GM21360 (cell line): ENCODE data around the gene IGF1.
"Not testable (repeated sequence)": the region's sequence is repeated elsewhere in the genome, so short reads cannot be mapped to it uniquely, and the experiment has no call there.

ENCODE experiments used
- ATAC-seq: cut with Tn5 transposase; IDR thresholded peaks from one replicate; pipeline ENCODE4 v1.9.1; 2021; ENCODE audit warnings: mild to moderate bottlenecking, moderate library complexity; ENCODE audit not compliant: unreplicated experiment

The IGF1 gene

GRCh38 chr12:102463659-102464249 is 16.6 kb downstream of the IGF1 start:
- ATAC-seq, result no peak

GRCh38 chr12:102462795-102463465 is 17.4 kb downstream of the IGF1 start:
- no peak for ATAC-seq

GRCh38 chr12:102462386-102462785 is 18.0 kb downstream of the IGF1 start:
- no peak for ATAC-seq

GRCh38 chr12:102461501-102461900 is 18.9 kb downstream of the IGF1 start:
- ATAC-seq, result no peak

GRCh38 chr12:102459314-102459713 is 21.0 kb downstream of the IGF1 start:
- no peak for ATAC-seq

- no peak for ATAC-seq
These were observed 25.3 kb downstream of the IGF1 start for GRCh38 chr12:102454808-102455760.

GRCh38 chr12:102454330-102454729 is 26.0 kb downstream of the IGF1 start:
- no peak for ATAC-seq

GRCh38 chr12:102452605-102453004 is 27.8 kb downstream of the IGF1 start:
- ATAC-seq, result no peak

GRCh38 chr12:102449018-102449417 is 31.3 kb downstream of the IGF1 start:
- not testable (repeated sequence) for ATAC-seq

GRCh38 chr12:102447426-102447825 is 32.9 kb downstream of the IGF1 start:
- not testable (repeated sequence) for ATAC-seq

GRCh38 chr12:102444707-102445106 is 35.7 kb downstream of the IGF1 start:
- no peak for ATAC-seq

- ATAC-seq, result no peak
These were observed 36.3 kb downstream of the IGF1 start for GRCh38 chr12:102444093-102444492.

- ATAC-seq, result no peak
These were observed 39.2 kb downstream of the IGF1 start for GRCh38 chr12:102441077-102441596.

GRCh38 chr12:102439426-102440405 is 40.6 kb downstream of the IGF1 start:
- ATAC-seq, result no peak

GRCh38 chr12:102438827-102439210 is 41.5 kb downstream of the IGF1 start:
- ATAC-seq, result no peak

- ATAC-seq, result no peak
These were observed 42.1 kb downstream of the IGF1 start for GRCh38 chr12:102438047-102438826.

GRCh38 chr12:102437511-102437910 is 42.9 kb downstream of the IGF1 start:
- ATAC-seq, result no peak

- no peak for ATAC-seq
These were observed 43.5 kb downstream of the IGF1 start for GRCh38 chr12:102436867-102437266.

GRCh38 chr12:102435827-102436436 is 44.4 kb downstream of the IGF1 start:
- ATAC-seq, result no peak
